Neural progenitor cell (in vitro differentiated cells): ENCODE data around the gene EIF4G3. TPM values are rescaled to one million over a fixed set of nuclear protein-coding genes. Genes with fewer than 3 reads are reported as not detected.
"Not testable (repeated sequence)": the region's sequence is repeated elsewhere in the genome, so short reads cannot be mapped to it uniquely, and the experiment has no call there.

Experiments
- DNase-seq: peaks from one replicate; pipeline ENCODE4 v3.0.0-alpha.2; 2016; ENCODE audit warnings: low spot score
- H2AFZ ChIP-seq: fragments of 200-600 bp; sonication (generic); replicated peaks from 2 replicates; pipeline ENCODE4 v1.6.1; 2016; ENCODE audit warnings: antibody characterized with exemption
- H3F3A ChIP-seq: fragments of 200-600 bp; sonication (generic); 2 replicates; pipeline ENCODE4 v1.6.1; 2016; ENCODE audit warnings: antibody characterized with exemption, low read depth
- H3K27ac ChIP-seq: fragments of 200-600 bp; sonication (generic); 2 replicates; pipeline ENCODE4 v1.5.1; 2016; ENCODE audit warnings: mild to moderate bottlenecking
- H3K27me3 ChIP-seq: fragments of 200-600 bp; sonication (generic); 2 replicates; pipeline ENCODE4 v1.6.1; 2016; ENCODE audit warnings: mild to moderate bottlenecking, moderate library complexity
- H3K36me3 ChIP-seq: fragments of 200-600 bp; sonication (generic); 2 replicates; pipeline ENCODE4 v1.5.1; 2016
- H3K4me1 ChIP-seq: fragments of 200-600 bp; sonication (generic); 2 replicates; pipeline ENCODE4 v1.6.1; 2016; ENCODE audit warnings: mixed run types
- H3K4me2 ChIP-seq: fragments of 200-600 bp; sonication (generic); 2 replicates; pipeline ENCODE4 v1.6.1; 2016
- H3K4me3 ChIP-seq: fragments of 200-600 bp; sonication (generic); 2 replicates; pipeline ENCODE4 v1.5.1; 2016
- H3K79me2 ChIP-seq: fragments of 200-600 bp; sonication (generic); 2 replicates; pipeline ENCODE4 v1.6.1; 2016; ENCODE audit warnings: low read depth
- H3K9ac ChIP-seq: fragments of 200-600 bp; sonication (generic); 2 replicates; pipeline ENCODE4 v1.6.1; 2016
- H3K9me3 ChIP-seq: fragments of 200-600 bp; sonication (generic); 2 replicates; pipeline ENCODE4 v1.5.1; 2016; ENCODE audit warnings: low read depth
- H4K20me1 ChIP-seq: fragments of 200-600 bp; sonication (generic); 2 replicates; pipeline ENCODE4 v1.6.1; 2016; ENCODE audit warnings: low read depth
- H3K27ac Mint-ChIP-seq: 3 replicates; pipeline ENCODE4 v1.8.0; 2021; ENCODE audit warnings: mixed read lengths
- H3K27me3 Mint-ChIP-seq: 2 replicates; pipeline ENCODE4 v1.8.0; 2022; ENCODE audit warnings: low read depth, mild to moderate bottlenecking, inconsistent platforms, moderate library complexity, mixed read lengths; ENCODE audit not compliant: insufficient read depth
- H3K36me3 Mint-ChIP-seq: 3 replicates; pipeline ENCODE4 v1.8.0; 2021; ENCODE audit warnings: mixed read lengths
- H3K4me1 Mint-ChIP-seq: 3 replicates; pipeline ENCODE4 v1.8.0; 2021; ENCODE audit warnings: mixed read lengths
- H3K4me3 Mint-ChIP-seq: 3 replicates; pipeline ENCODE4 v1.8.0; 2021; ENCODE audit warnings: mild to moderate bottlenecking, moderate library complexity, mixed read lengths
- H3K9me3 Mint-ChIP-seq: 3 replicates; pipeline ENCODE4 v1.8.0; 2020; ENCODE audit warnings: mixed read lengths
- CTCF ChIP-seq: fragments of 200-600 bp; sonication (generic); IDR thresholded peaks from 2 replicates; pipeline ENCODE4 v1.5.1; 2017; ENCODE audit warnings: antibody characterized with exemption, mild to moderate bottlenecking
- EZH2 ChIP-seq: fragments of 200-600 bp; sonication (generic); IDR thresholded peaks from 2 replicates; pipeline ENCODE4 v1.6.1; 2017; ENCODE audit warnings: antibody characterized with exemption, mild to moderate bottlenecking, moderate library complexity
- EZH2phosphoT487 ChIP-seq: fragments of 200-600 bp; sonication (generic); IDR thresholded peaks from 2 replicates; pipeline ENCODE4 v1.6.1; 2017; ENCODE audit warnings: antibody characterized with exemption
- total RNA-seq: library from RNA; depleted of rRNA; stranded (reverse); fragments of >200 nt; gene quantifications from 2 replicates; pipeline ENCODE4 v1.2.3, GENCODE V29; 2015; ENCODE audit warnings: low replicate concordance

The EIF4G3 gene
- total RNA-seq, 1 donor from 2014 or later = 73.4 TPM

DNA sequence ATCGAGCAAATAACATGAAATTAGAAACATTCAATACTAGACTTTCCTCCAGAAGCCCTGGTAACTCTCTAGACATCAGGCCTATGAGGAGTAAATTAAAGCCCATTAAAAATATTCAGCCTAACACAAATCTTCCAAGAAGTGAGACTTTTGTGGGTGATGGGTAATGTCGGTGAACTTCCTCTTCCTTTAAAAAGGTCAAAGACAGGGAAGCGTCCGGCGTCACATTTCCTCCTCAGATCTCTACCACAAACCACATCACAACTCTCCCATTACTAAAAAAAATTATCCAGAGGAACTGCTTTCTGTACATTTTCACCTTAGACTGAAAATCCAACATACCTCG lies 1.4 kb downstream of the EIF4G3 start:
- no peak for DNase-seq
- H4K20me1 ChIP-seq = peaks cover 56% of the 10 kb centered on the region
- H3F3A ChIP-seq = peaks cover 24% of the 10 kb centered on the region
- H3K9me3 Mint-ChIP-seq = no peaks in the 10 kb centered on the region
- H3K27me3 Mint-ChIP-seq = peaks cover 14% of the 10 kb centered on the region
- H3K4me1 ChIP-seq = peaks cover 19% of the 10 kb centered on the region
- peaks cover 4% of the 10 kb centered on the region for H3K36me3 ChIP-seq
- H3K27me3 ChIP-seq = no peaks in the 10 kb centered on the region
- TF ChIP-seq CTCF (no peak), EZH2 (no peak), EZH2phosphoT487 (no peak)
- H3K27ac ChIP-seq = no peak overlapping the region
- H3K4me2 ChIP-seq = peak overlapping the region; percentile 92
- H3K36me3 Mint-ChIP-seq = peaks cover 16% of the 10 kb centered on the region
- peak overlapping the region; percentile 96 for H3K4me3 Mint-ChIP-seq
- H3K27ac Mint-ChIP-seq = peak overlapping the region; percentile 21
- peak overlapping the region; percentile 100 for H3K4me3 ChIP-seq
- peaks cover 31% of the 10 kb centered on the region for H3K4me1 Mint-ChIP-seq
- no peaks in the 10 kb centered on the region for H3K9me3 ChIP-seq
- H3K9ac ChIP-seq = peak overlapping the region; percentile 86
- no peak overlapping the region for H2AFZ ChIP-seq
- peaks cover 60% of the 10 kb centered on the region for H3K79me2 ChIP-seq

DNA sequence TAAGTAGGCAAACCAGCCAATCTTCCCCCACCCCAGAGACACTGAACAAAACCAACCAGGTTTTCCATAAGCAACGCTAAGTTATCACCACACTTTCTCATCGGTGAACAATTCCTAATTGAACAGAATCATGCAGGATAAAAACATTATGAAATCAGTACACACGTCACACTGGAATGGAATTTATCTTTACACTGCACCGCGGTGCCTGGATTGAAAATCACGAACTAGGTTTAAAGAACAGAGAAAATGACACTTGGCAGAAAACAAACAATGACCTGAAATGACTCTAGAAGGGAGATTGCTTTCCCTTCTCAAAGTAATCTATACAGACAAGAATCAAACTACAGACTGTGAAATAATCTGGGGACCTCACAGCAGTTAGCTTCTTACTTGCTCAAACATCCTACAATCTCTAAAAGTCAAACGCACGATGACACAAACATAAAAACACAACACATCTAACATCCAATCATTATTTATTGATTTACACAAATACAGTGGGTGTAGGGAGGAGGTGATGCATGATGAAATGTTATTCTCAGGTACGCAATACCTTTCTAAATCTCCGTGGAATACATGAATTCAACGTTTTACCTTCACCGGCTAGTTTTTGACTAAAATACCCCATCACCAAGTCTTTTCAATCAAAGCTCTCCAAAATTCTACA lies 1.9 kb downstream of the EIF4G3 start:
- no peak overlapping the region for H3K27ac ChIP-seq
- peaks cover 19% of the 10 kb centered on the region for H3K4me1 ChIP-seq
- H3F3A ChIP-seq = peaks cover 24% of the 10 kb centered on the region
- Mint-ChIP-seq H3K9me3 (no peaks in the 10 kb centered on the region), H3K27ac (peak overlapping the region; percentile 21), H3K4me3 (peak overlapping the region; percentile 96), H3K36me3 (peaks cover 18% of the 10 kb centered on the region), H3K27me3 (peaks cover 14% of the 10 kb centered on the region), H3K4me1 (peaks cover 31% of the 10 kb centered on the region)
- peaks cover 65% of the 10 kb centered on the region for H3K79me2 ChIP-seq
- peak overlapping the region; percentile 86 for H3K9ac ChIP-seq
- peaks cover 4% of the 10 kb centered on the region for H3K36me3 ChIP-seq
- H3K4me3 ChIP-seq = peak overlapping the region; percentile 100
- no peak overlapping the region for H2AFZ ChIP-seq
- no peak for DNase-seq
- TF ChIP-seq EZH2 = no peak
- TF ChIP-seq CTCF = no peak
- TF ChIP-seq EZH2phosphoT487 = no peak
- H3K27me3 ChIP-seq = no peaks in the 10 kb centered on the region
- peak overlapping the region; percentile 92 for H3K4me2 ChIP-seq
- peaks cover 57% of the 10 kb centered on the region for H4K20me1 ChIP-seq
- no peaks in the 10 kb centered on the region for H3K9me3 ChIP-seq

- peak overlapping the region; percentile 96 for H3K4me3 Mint-ChIP-seq
- TF ChIP-seq EZH2 = no peak
- peak overlapping the region; percentile 86 for H3K9ac ChIP-seq
- peak overlapping the region; percentile 92 for H3K4me2 ChIP-seq
- no peaks in the 10 kb centered on the region for H3K9me3 Mint-ChIP-seq
- H3K4me1 Mint-ChIP-seq = peaks cover 31% of the 10 kb centered on the region
- H3F3A ChIP-seq = peaks cover 19% of the 10 kb centered on the region
- no peak for DNase-seq
- H3K27me3 Mint-ChIP-seq = peaks cover 14% of the 10 kb centered on the region
- H3K36me3 Mint-ChIP-seq = peaks cover 20% of the 10 kb centered on the region
- H3K4me3 ChIP-seq = peak overlapping the region; percentile 100
- no peak overlapping the region for H3K27ac Mint-ChIP-seq
- H3K79me2 ChIP-seq = peaks cover 70% of the 10 kb centered on the region
- peaks cover 4% of the 10 kb centered on the region for H3K36me3 ChIP-seq
- no peak overlapping the region for H3K27ac ChIP-seq
- no peak overlapping the region for H2AFZ ChIP-seq
- H3K27me3 ChIP-seq = no peaks in the 10 kb centered on the region
- H3K4me1 ChIP-seq = peaks cover 19% of the 10 kb centered on the region
- peaks cover 58% of the 10 kb centered on the region for H4K20me1 ChIP-seq
- H3K9me3 ChIP-seq = no peaks in the 10 kb centered on the region
Observed at GRCh38 chr1:21174230-21174629, 2.5 kb downstream of the EIF4G3 start.

GRCh38 chr1:21173096-21173495 lies 3.6 kb downstream of the EIF4G3 start:
- peaks cover 19% of the 10 kb centered on the region for H3K4me1 ChIP-seq
- Mint-ChIP-seq H3K27me3 (peaks cover 14% of the 10 kb centered on the region), H3K4me1 (peaks cover 31% of the 10 kb centered on the region), H3K36me3 (peaks cover 22% of the 10 kb centered on the region)
- H2AFZ ChIP-seq, H3K4me3 ChIP-seq, H3K9ac ChIP-seq, H3K9me3 ChIP-seq, H3K27me3 ChIP-seq, H3K27ac ChIP-seq, H3K4me3 Mint-ChIP-seq, H3K27ac Mint-ChIP-seq, DNase-seq, H3F3A ChIP-seq, H3K9me3 Mint-ChIP-seq: not testable (repeated sequence)
- peak overlapping the region; percentile 92 for H3K4me2 ChIP-seq
- peaks cover 82% of the 10 kb centered on the region for H3K79me2 ChIP-seq
- peaks cover 67% of the 10 kb centered on the region for H4K20me1 ChIP-seq
- peaks cover 10% of the 10 kb centered on the region for H3K36me3 ChIP-seq

GRCh38 chr1:21170837-21171236 lies 5.9 kb downstream of the EIF4G3 start:
- H3K27ac Mint-ChIP-seq = not testable (repeated sequence)
- peaks cover 100% of the 10 kb centered on the region for H3K79me2 ChIP-seq

More at GRCh38 chr1:21170837-21171236, 5.9 kb downstream of the EIF4G3 start:
- H3K36me3 ChIP-seq = peaks cover 10% of the 10 kb centered on the region
- H4K20me1 ChIP-seq = peaks cover 76% of the 10 kb centered on the region
- H3K27me3 Mint-ChIP-seq, H3K27ac ChIP-seq, DNase-seq, H3K9ac ChIP-seq, H3K4me3 ChIP-seq, H2AFZ ChIP-seq, H3K9me3 Mint-ChIP-seq, H3K4me3 Mint-ChIP-seq, H3F3A ChIP-seq, H3K9me3 ChIP-seq, H3K27me3 ChIP-seq, H3K4me2 ChIP-seq: not testable (repeated sequence)
- H3K36me3 Mint-ChIP-seq = peaks cover 30% of the 10 kb centered on the region
- H3K4me1 ChIP-seq = peaks cover 19% of the 10 kb centered on the region
- peaks cover 27% of the 10 kb centered on the region for H3K4me1 Mint-ChIP-seq
